Smooth muscle cell (in vitro differentiated cells): ENCODE measurements around the gene RPS18. TPM values are rescaled to one million over a fixed set of nuclear protein-coding genes. Genes with fewer than 3 reads are reported as not detected.

Experiments
- DNase-seq: peaks from one replicate; lab custom pipeline; 2025; ENCODE audit not compliant: unreplicated experiment; lab: John Stamatoyannopoulos, UW
- H2AFZ ChIP-seq: fragments of 200-600 bp; sonication (generic); 2 replicates; pipeline ENCODE4 v1.6.0; 2016; ENCODE audit warnings: antibody characterized with exemption, low read depth, mild to moderate bottlenecking
- H3F3A ChIP-seq: fragments of 200-600 bp; sonication (generic); 2 replicates; pipeline ENCODE4 v1.6.0; 2017; ENCODE audit warnings: antibody characterized with exemption, low read depth
- H3K27ac ChIP-seq: fragments of 200-600 bp; sonication (generic); 2 replicates; pipeline ENCODE4 v1.5.1; 2016; ENCODE audit warnings: low read depth, mild to moderate bottlenecking
- H3K27me3 ChIP-seq: fragments of 200-600 bp; sonication (generic); 2 replicates; pipeline ENCODE4 v1.6.1; 2016; ENCODE audit warnings: low read depth, mild to moderate bottlenecking
- H3K36me3 ChIP-seq: fragments of 200-600 bp; sonication (generic); 2 replicates; pipeline ENCODE4 v1.5.1; 2016; ENCODE audit warnings: low read depth
- H3K4me1 ChIP-seq: fragments of 200-600 bp; sonication (generic); 2 replicates; pipeline ENCODE4 v1.5.1; 2016; ENCODE audit warnings: low read depth
- H3K4me2 ChIP-seq: fragments of 200-600 bp; sonication (generic); 2 replicates; pipeline ENCODE4 v1.6.0; 2016; ENCODE audit warnings: mild to moderate bottlenecking
- H3K4me3 ChIP-seq: fragments of 200-600 bp; sonication (generic); 2 replicates; pipeline ENCODE4 v1.5.1; 2016; ENCODE audit warnings: mild to moderate bottlenecking
- H3K79me2 ChIP-seq: fragments of 200-600 bp; sonication (generic); 2 replicates; pipeline ENCODE4 v1.6.0; 2016; ENCODE audit warnings: low read depth, mild to moderate bottlenecking
- H3K9ac ChIP-seq: fragments of 200-600 bp; sonication (generic); 2 replicates; pipeline ENCODE4 v1.6.0; 2016; ENCODE audit warnings: low read depth
- H3K9me3 ChIP-seq: fragments of 200-600 bp; sonication (generic); replicated peaks from 2 replicates; pipeline ENCODE4 v1.5.1; 2016; ENCODE audit warnings: low read depth
- H4K20me1 ChIP-seq: fragments of 200-600 bp; sonication (generic); 2 replicates; pipeline ENCODE4 v1.6.0; 2016; ENCODE audit warnings: low read depth
- CTCF ChIP-seq: fragments of 200-600 bp; sonication (generic); IDR thresholded peaks from 2 replicates; pipeline ENCODE4 v1.5.1; 2017; ENCODE audit warnings: borderline replicate concordance, mild to moderate bottlenecking, antibody characterized with exemption; ENCODE audit not compliant: insufficient read depth, poor library complexity, severe bottlenecking
- WGBS: methylation state at CpG from one replicate; pipeline ENCODE4 v1.1.7; 2016; ENCODE audit warnings: low lambda C conversion rate; 5-methylcytosine and 5-hydroxymethylcytosine counted together
- polyA plus RNA-seq: library from polyadenylated mRNA; unstranded; fragments of >200 nt; fragmentation: Nextera tagmentation; extraction: Ambion mirVana; gene quantifications from 2 replicates; pipeline ENCODE4 v1.2.1, GENCODE V29; 2016
- total RNA-seq: library from RNA; depleted of rRNA; stranded (reverse); fragments of >200 nt; gene quantifications from 2 replicates; pipeline ENCODE4 v1.2.3, GENCODE V29; 2014

Gene RPS18
- total and polyA plus RNA-seq, 2 experiments from 2014 or later: 1,848 to 3,261 TPM

- Histone ChIP-seq H4K20me1 (peaks cover 54% of the 10 kb centered on the region), H3K4me2 (no peak overlapping the region), H3K27me3 (no peaks in the 10 kb centered on the region), H3F3A (peaks cover 2% of the 10 kb centered on the region), H3K4me1 (peaks cover 4% of the 10 kb centered on the region), H3K36me3 (no peaks in the 10 kb centered on the region), H3K4me3 (no peak overlapping the region), H3K79me2 (peaks cover 72% of the 10 kb centered on the region), H3K27ac (no peak overlapping the region), H3K9me3 (no peaks in the 10 kb centered on the region), H2AFZ (no peak overlapping the region), H3K9ac (no peak overlapping the region)
- no peak for TF ChIP-seq CTCF
- WGBS: 94% methylated on average over 16 of the region's 16 CpGs
- DNase-seq: no peak
These were observed 32.3 kb downstream of the RPS18 start for GRCh38 chr6:33304216-33304615.

- TF ChIP-seq CTCF: no peak
- peaks cover 61% of the 10 kb centered on the region for H4K20me1 ChIP-seq
- no peaks in the 10 kb centered on the region for H3K27me3 ChIP-seq
- no peak for DNase-seq
- peaks cover 2% of the 10 kb centered on the region for H3F3A ChIP-seq
- H3K4me2 ChIP-seq: no peak overlapping the region
- H3K36me3 ChIP-seq: no peaks in the 10 kb centered on the region
- no peak overlapping the region for H2AFZ ChIP-seq
- H3K79me2 ChIP-seq: peaks cover 76% of the 10 kb centered on the region
- 93% methylated on average over 8 of the region's 8 CpGs for WGBS
- H3K4me3 ChIP-seq: no peak overlapping the region
- H3K9ac ChIP-seq: no peak overlapping the region
- H3K4me1 ChIP-seq: peaks cover 4% of the 10 kb centered on the region
- no peaks in the 10 kb centered on the region for H3K9me3 ChIP-seq
- H3K27ac ChIP-seq: no peak overlapping the region
These were observed 33.2 kb downstream of the RPS18 start for GRCh38 chr6:33305052-33305451.

- H3F3A ChIP-seq: no peaks in the 10 kb centered on the region
- no peaks in the 10 kb centered on the region for H3K9me3 ChIP-seq
- H2AFZ ChIP-seq: no peak overlapping the region
- 84% methylated on average over 4 of the region's 4 CpGs for WGBS
- TF ChIP-seq CTCF: no peak
- no peak overlapping the region for H3K4me2 ChIP-seq
- no peaks in the 10 kb centered on the region for H3K27me3 ChIP-seq
- H3K36me3 ChIP-seq: no peaks in the 10 kb centered on the region
- peaks cover 67% of the 10 kb centered on the region for H4K20me1 ChIP-seq
- H3K27ac ChIP-seq: no peak overlapping the region
- no peak for DNase-seq
- H3K9ac ChIP-seq: no peak overlapping the region
- H3K4me3 ChIP-seq: no peak overlapping the region
- peaks cover 76% of the 10 kb centered on the region for H3K79me2 ChIP-seq
- H3K4me1 ChIP-seq: no peaks in the 10 kb centered on the region
These were observed 34.5 kb downstream of the RPS18 start for GRCh38 chr6:33306356-33306755.

GRCh38 chr6:33312361-33313104 is 40.7 kb downstream of the RPS18 start:
- Histone ChIP-seq H3K4me2 (peak overlapping the region; percentile 98), H4K20me1 (peaks cover 54% of the 10 kb centered on the region), H3K4me1 (peaks cover 13% of the 10 kb centered on the region), H3K27ac (peak overlapping the region; percentile 96), H2AFZ (no peak overlapping the region), H3K9ac (peak overlapping the region; percentile 88), H3K36me3 (no peaks in the 10 kb centered on the region), H3K27me3 (no peaks in the 10 kb centered on the region), H3K9me3 (no peaks in the 10 kb centered on the region), H3F3A (peaks cover 7% of the 10 kb centered on the region), H3K4me3 (peak overlapping the region; percentile 71), H3K79me2 (peaks cover 50% of the 10 kb centered on the region)
- TF ChIP-seq CTCF: no peak
- DNase-seq: no peak
- WGBS: 6% methylated on average over 29 of the region's 29 CpGs
